CD8-positive, alpha-beta memory T cell (primary cell): ENCODE measurements around the gene DERL3. TPM values are rescaled to one million over a fixed set of nuclear protein-coding genes. Genes with fewer than 3 reads are reported as not detected.

ENCODE experiments used
- CTCF ChIA-PET: fragments of 350-600 bp; sonication (Branson Sonifier 250); formaldehyde crosslinking; loops from one replicate; lab custom pipeline; 2021; ENCODE audit warnings: antibody characterized with exemption; lab: Charles Lee
- POLR2A ChIA-PET: fragments of 350-600 bp; sonication (Branson Sonifier 250); formaldehyde crosslinking; loops from one replicate; lab custom pipeline; 2021; ENCODE audit warnings: antibody characterized with exemption; lab: Charles Lee
- DNase-seq, 5 donors: peaks; one replicate each; pipeline versions ENCODE4 v3.0.0 to v3.0.0-alpha.2; 2020 to 2022; ENCODE audit warnings: mixed read lengths in 1 of 5
- H3K27ac ChIP-seq: one replicate; pipeline ENCODE4 v1.7.0; 2013; ENCODE audit warnings: low read depth, mild to moderate bottlenecking, low read length, moderate library complexity
- H3K27me3 ChIP-seq: 2 replicates; pipeline ENCODE4 v1.7.0; 2013; ENCODE audit warnings: low read length, mild to moderate bottlenecking; ENCODE audit not compliant: insufficient read depth, poor library complexity, severe bottlenecking
- H3K36me3 ChIP-seq: 2 replicates; pipeline ENCODE4 v1.7.0; 2013; ENCODE audit warnings: mild to moderate bottlenecking, low read length, moderate library complexity; ENCODE audit not compliant: insufficient read depth
- H3K4me1 ChIP-seq: 2 replicates; pipeline ENCODE4 v1.7.0; 2013; ENCODE audit warnings: mild to moderate bottlenecking, low read length, moderate library complexity; ENCODE audit not compliant: insufficient read depth
- H3K4me3 ChIP-seq: 2 replicates; pipeline ENCODE4 v1.7.0; 2013; ENCODE audit warnings: mild to moderate bottlenecking, low read length
- H3K9me3 ChIP-seq: 2 replicates; pipeline ENCODE4 v1.7.0; 2013; ENCODE audit warnings: mild to moderate bottlenecking, low read length
- H3K27ac Mint-ChIP-seq, 8 donors: one replicate each; pipeline ENCODE4 v1.8.0; 2020 to 2021; ENCODE audit warnings: mixed read lengths in 8 of 8, mild to moderate bottlenecking in 6 of 8, inconsistent platforms in 3 of 8, moderate library complexity in 3 of 8
- H3K27me3 Mint-ChIP-seq, 2 donors: one replicate each; pipeline ENCODE4 v1.8.0; 2020 to 2021; ENCODE audit warnings: mixed read lengths in 2 of 2, mild to moderate bottlenecking in 1 of 2, moderate library complexity in 1 of 2
- H3K36me3 Mint-ChIP-seq, 3 donors: one replicate each; pipeline ENCODE4 v1.8.0; 2020 to 2021; ENCODE audit warnings: mixed read lengths in 3 of 3, inconsistent platforms in 1 of 3, mild to moderate bottlenecking in 1 of 3
- H3K4me1 Mint-ChIP-seq, 3 donors: one replicate each; pipeline ENCODE4 v1.8.0; 2020 to 2021; ENCODE audit warnings: mixed read lengths in 3 of 3, inconsistent platforms in 1 of 3, mild to moderate bottlenecking in 1 of 3
- H3K4me3 Mint-ChIP-seq, 7 donors: one replicate each; pipeline ENCODE4 v1.8.0; 2020 to 2021; ENCODE audit warnings: mixed read lengths in 7 of 7, mild to moderate bottlenecking in 6 of 7, moderate library complexity in 4 of 7, inconsistent platforms in 2 of 7
- H3K9me3 Mint-ChIP-seq, 5 donors: one replicate each; pipeline ENCODE4 v1.8.0; 2020 to 2022; ENCODE audit warnings: mixed read lengths in 5 of 5, mild to moderate bottlenecking in 3 of 5, moderate library complexity in 2 of 5, inconsistent platforms in 1 of 5
- polyA plus RNA-seq: library from polyadenylated mRNA; unstranded; fragments of 300-500 nt; fragmentation: Illumina TruSeq; gene quantifications from one replicate; pipeline ENCODE4 v1.2.3, GENCODE V29; 2021
- total RNA-seq, 2 experiments: library from RNA; stranded (reverse); gene quantifications; one replicate each; pipeline ENCODE4 v1.2.3, GENCODE V29; 2021

DERL3 gene
- total and polyA plus RNA-seq, 3 experiments from 2014 or later: 0.28 to 5.8 (median 5.4) TPM

DNA sequence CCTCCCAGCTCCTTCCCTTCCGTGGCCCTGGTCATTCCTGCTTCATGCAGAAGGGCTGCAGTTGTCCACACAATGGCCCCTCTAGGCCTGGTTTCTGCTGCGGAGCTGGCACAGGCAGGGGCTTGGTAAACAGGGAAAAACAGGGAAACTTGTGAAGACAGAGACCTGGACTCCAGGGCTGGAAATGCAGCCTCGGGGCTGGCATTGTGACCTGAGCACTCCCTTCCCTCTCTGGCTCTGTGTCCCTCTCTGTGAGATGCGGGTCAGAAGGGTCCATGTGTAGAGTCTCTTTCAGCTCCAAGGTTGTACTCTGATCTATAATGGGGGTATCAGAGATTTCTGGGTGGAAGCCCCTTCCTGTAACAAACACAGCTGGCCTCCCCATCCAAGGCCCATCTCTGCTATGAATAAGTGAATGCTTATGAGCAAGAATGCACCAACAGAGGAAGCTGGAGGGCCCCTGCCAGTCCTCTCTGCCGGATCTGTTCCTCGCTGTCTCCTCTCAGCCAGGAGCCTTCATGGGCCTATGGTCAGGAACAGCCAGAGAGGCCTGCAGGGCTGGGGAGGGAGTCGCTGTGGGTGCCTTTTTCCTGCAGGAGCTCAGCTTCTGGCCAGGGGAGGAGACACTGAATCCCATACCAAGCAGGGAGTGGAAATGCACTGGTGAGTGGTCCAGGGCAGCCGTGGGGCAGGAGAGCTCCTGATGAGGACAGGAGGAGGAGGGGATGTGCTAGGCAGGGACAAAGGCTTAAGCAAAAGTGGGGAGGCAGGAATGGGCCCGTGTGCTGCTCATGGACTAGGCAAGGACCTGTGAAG is 6.7 kb upstream of the DERL3 start:
- POLR2A ChIA-PET: no interaction called here
- DNase-seq: peak in 1 of 5 donors; percentile 39
- H3K4me1 ChIP-seq: no peaks in the 10 kb centered on the region

DNA sequence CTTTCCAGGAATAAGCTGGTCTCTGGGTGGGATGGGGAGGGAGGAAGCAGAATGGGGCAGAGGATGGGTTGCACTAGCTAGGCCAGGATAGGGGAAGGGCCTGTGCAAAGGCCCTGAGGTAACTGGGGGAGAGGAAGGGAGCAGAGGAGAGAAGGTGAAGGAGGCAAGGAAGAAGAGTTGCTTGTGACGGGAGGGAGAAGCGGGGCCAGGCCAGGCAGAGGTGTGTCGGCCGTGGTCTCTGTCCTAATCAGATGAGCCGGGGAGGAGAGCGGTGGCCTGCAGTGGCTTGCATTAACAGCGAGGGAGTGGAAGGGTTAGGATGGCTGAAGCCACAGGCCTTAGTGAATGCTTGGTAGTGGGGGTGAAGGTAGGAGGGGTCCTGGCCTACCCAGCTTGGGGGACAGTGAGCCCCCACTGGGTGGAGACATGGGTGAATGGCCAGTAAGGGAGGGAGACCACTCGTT is 6.0 kb upstream of the DERL3 start:
- Mint-ChIP-seq H3K9me3 (no peaks in the 10 kb centered on the region), H3K4me1 (peaks cover 1 to 9% (median 2%) of the 10 kb centered on the region in 3 donors), H3K27me3 (no peaks in the 10 kb centered on the region), H3K27ac (peak overlapping the region in 1 of 8 donors; percentile 81), H3K4me3 (no peak overlapping the region), H3K36me3 (no peaks in the 10 kb centered on the region)
- no peak overlapping the region for H3K27ac ChIP-seq
- H3K9me3 ChIP-seq: no peaks in the 10 kb centered on the region
- POLR2A ChIA-PET: interaction anchor here (1.0 kb wide), 1 partner anchor 13 kb away, joined by 4 read pairs; the partner anchor contains the start of gene SLC2A11
- peak in 1 of 5 donors; percentile 16 for DNase-seq
- no peaks in the 10 kb centered on the region for H3K36me3 ChIP-seq
- CTCF ChIA-PET: interaction anchor here (1.7 to 3.9 kb wide), 2 partner anchors 12 to 217 kb away, joined by 8 to 16 read pairs; partner anchors contain the start of gene SLC2A11
- peaks cover 2% of the 10 kb centered on the region for H3K4me1 ChIP-seq
- no peaks in the 10 kb centered on the region for H3K27me3 ChIP-seq
- H3K4me3 ChIP-seq: no peak overlapping the region

More for the DNA sequence above, 6.7 kb upstream of the DERL3 start:
- Histone ChIP-seq H3K27ac (no peak overlapping the region), H3K27me3 (no peaks in the 10 kb centered on the region), H3K4me3 (no peak overlapping the region), H3K36me3 (no peaks in the 10 kb centered on the region), H3K9me3 (no peaks in the 10 kb centered on the region)
- Mint-ChIP-seq H3K4me3 (no peak overlapping the region), H3K36me3 (no peaks in the 10 kb centered on the region), H3K4me1 (peaks cover 0 to 6% (median 0%) of the 10 kb centered on the region in 3 donors), H3K27me3 (no peaks in the 10 kb centered on the region), H3K9me3 (no peaks in the 10 kb centered on the region), H3K27ac (peak overlapping the region in 2 of 8 donors; percentile 23 to 46)
- CTCF ChIA-PET: interaction anchor here (1.6 to 3.9 kb wide), 3 partner anchors 12 to 218 kb away, joined by 8 to 16 read pairs (median 8); partner anchors contain the start of genes CHCHD10 and SLC2A11

DNA sequence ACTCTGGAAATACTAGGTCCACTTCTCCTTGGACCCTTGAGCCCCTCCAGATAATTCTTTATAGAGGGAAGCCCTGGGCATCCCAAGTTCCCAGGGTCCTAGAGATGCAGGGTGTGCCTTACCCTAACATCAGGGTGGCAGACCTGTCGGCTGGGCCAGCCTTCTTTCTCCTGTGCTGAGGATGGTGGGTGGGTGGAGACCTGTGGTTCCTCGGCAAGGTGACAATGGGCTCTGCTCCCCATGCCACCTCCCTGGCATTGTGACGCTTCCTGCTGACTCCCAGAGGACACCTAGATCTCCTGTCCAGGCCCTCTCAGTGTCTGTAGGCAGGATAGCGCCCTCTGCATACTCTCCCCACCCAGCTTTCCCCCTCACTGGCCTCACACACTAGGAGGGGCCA is 3.8 kb upstream of the DERL3 start:
- Histone ChIP-seq H3K9me3 (no peaks in the 10 kb centered on the region), H3K4me1 (peaks cover 11% of the 10 kb centered on the region), H3K27me3 (no peaks in the 10 kb centered on the region), H3K4me3 (no peak overlapping the region), H3K36me3 (no peaks in the 10 kb centered on the region), H3K27ac (no peak overlapping the region)
- ChIA-PET POLR2A (interaction anchor here (0.6 kb wide), 2 partner anchors 31 to 1064 kb away, joined by 3 to 6 read pairs; no protein-coding TSS in a partner anchor), CTCF (interaction anchor here (0.7 kb wide), 1 partner anchor 117 kb away, joined by 3 read pairs; no protein-coding TSS in a partner anchor)
- H3K4me3 Mint-ChIP-seq: no peak overlapping the region
- H3K4me1 Mint-ChIP-seq: peaks cover 17 to 22% (median 19%) of the 10 kb centered on the region in 3 donors
- H3K9me3 Mint-ChIP-seq: no peaks in the 10 kb centered on the region
- DNase-seq: no peak
- no peak overlapping the region for H3K27ac Mint-ChIP-seq
- peaks cover 0 to 2% of the 10 kb centered on the region in 2 donors for H3K27me3 Mint-ChIP-seq
- H3K36me3 Mint-ChIP-seq: peaks cover 0 to 2% (median 0%) of the 10 kb centered on the region in 3 donors

DNA sequence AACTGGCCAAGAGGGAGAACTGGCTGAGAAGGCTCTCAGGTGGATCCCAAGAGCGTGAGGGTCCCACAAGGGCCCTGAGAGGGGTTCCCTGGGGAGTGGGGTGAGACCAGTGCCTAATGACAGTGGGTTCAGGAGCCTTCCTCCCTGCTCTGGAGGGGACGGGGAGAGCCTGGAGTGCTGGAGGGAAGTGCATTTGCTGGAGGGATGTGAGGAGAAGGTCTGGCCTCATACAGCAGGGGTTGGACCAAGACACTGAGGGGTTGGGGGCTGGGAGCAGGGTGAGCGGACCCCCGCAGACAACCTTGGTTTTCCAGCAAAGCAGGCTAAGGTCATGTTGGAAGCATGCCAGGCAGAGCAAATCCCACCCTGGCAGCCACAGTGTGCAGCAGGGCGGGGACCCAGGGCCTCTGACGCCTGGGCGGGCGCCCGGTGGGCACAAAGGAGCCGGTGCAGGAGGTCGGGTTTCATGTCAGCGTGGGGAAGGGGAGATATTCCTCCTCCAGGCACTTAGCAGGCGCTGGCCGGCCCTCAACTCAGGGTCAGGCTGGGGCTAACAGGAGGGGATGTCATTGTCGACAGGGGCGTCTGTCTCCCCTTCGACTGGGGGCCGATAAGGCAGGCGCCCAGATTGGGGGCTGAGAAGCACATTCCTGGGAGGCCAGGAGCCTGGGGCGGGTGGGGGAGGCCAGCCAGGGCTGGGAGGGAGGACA is 3.1 kb upstream of the DERL3 start:
- Mint-ChIP-seq H3K4me1 (peaks cover 17 to 26% (median 19%) of the 10 kb centered on the region in 3 donors), H3K27ac (no peak overlapping the region), H3K4me3 (peak overlapping the region in 1 of 7 donors; percentile 63), H3K36me3 (peaks cover 0 to 2% (median 0%) of the 10 kb centered on the region in 3 donors), H3K27me3 (peaks cover 0 to 2% of the 10 kb centered on the region in 2 donors), H3K9me3 (no peaks in the 10 kb centered on the region)
- H3K36me3 ChIP-seq: no peaks in the 10 kb centered on the region
- H3K27me3 ChIP-seq: no peaks in the 10 kb centered on the region
- CTCF ChIA-PET: no interaction called here
- no peak overlapping the region for H3K4me3 ChIP-seq
- H3K4me1 ChIP-seq: peaks cover 11% of the 10 kb centered on the region
- POLR2A ChIA-PET: no interaction called here
- H3K9me3 ChIP-seq: no peaks in the 10 kb centered on the region
- no peak for DNase-seq
- H3K27ac ChIP-seq: no peak overlapping the region

DNA sequence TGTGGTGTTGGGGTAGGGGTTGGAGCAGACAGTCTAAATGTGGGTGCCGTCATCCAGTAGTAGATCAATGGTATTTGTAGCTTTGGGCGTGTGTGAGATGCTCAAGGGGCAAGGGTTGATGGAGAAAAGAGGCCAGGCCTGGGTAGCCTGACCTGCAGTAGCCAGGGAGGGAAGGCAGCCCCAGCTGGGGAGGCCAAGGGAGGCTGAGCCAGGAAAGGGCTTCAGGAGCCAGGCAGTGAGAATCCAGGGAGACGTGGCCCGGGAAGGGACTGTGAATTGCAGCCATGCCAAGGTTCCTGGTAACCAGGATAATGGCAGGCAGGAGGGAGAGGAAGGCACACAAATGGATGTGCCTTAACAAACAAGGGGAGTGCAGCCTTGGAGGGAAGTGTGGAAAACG is 2.5 kb upstream of the DERL3 start:
- Mint-ChIP-seq H3K9me3 (no peaks in the 10 kb centered on the region), H3K27me3 (peaks cover 0 to 2% of the 10 kb centered on the region in 2 donors), H3K36me3 (peaks cover 0 to 2% (median 0%) of the 10 kb centered on the region in 3 donors), H3K4me3 (peak overlapping the region in 2 of 7 donors; percentile 5 to 47), H3K27ac (peak overlapping the region in 2 of 8 donors; percentile 18 to 68), H3K4me1 (peaks cover 19 to 29% (median 19%) of the 10 kb centered on the region in 3 donors)
- Histone ChIP-seq H3K27ac (no peak overlapping the region), H3K27me3 (no peaks in the 10 kb centered on the region), H3K4me3 (no peak overlapping the region), H3K4me1 (peaks cover 11% of the 10 kb centered on the region), H3K36me3 (no peaks in the 10 kb centered on the region), H3K9me3 (no peaks in the 10 kb centered on the region)
- ChIA-PET POLR2A (no interaction called here), CTCF (no interaction called here)
- no peak for DNase-seq

DNA sequence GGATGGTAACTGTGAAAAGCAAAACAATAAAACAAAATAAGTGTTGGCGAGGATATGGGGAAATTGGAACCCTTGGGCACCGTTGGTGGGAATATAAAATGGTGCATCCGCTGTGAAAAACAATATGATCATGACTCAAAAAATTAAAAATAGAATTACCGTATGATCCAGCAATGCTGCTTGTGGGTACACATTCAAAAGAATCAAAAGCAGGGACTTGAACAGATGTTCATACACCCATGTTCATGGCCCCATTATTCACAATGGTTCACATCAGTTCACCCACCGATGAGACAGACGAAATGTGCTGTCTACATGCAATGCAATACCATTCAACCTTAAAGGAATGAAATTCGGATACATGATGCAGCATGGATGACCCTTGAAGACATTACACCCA is 1.2 kb upstream of the DERL3 start:
- H3K27ac ChIP-seq: no peak overlapping the region
- POLR2A ChIA-PET: no interaction called here
- Mint-ChIP-seq H3K4me1 (peaks cover 19 to 29% (median 19%) of the 10 kb centered on the region in 3 donors), H3K27ac (peak overlapping the region in 4 of 8 donors; percentile 17 to 68 (median 64)), H3K4me3 (peak overlapping the region in 5 of 7 donors; percentile 34 to 93 (median 91)), H3K9me3 (no peaks in the 10 kb centered on the region), H3K27me3 (peaks cover 0 to 2% of the 10 kb centered on the region in 2 donors), H3K36me3 (peaks cover 0 to 10% (median 0%) of the 10 kb centered on the region in 3 donors)
- no peak for DNase-seq
- H3K4me1 ChIP-seq: peaks cover 11% of the 10 kb centered on the region
- no peaks in the 10 kb centered on the region for H3K36me3 ChIP-seq
- H3K27me3 ChIP-seq: no peaks in the 10 kb centered on the region
- CTCF ChIA-PET: interaction anchor here (1.3 kb wide), 1 partner anchor 9 kb away, joined by 4 read pairs; no protein-coding TSS in a partner anchor
- H3K9me3 ChIP-seq: no peaks in the 10 kb centered on the region
- H3K4me3 ChIP-seq: no peak overlapping the region

DNA sequence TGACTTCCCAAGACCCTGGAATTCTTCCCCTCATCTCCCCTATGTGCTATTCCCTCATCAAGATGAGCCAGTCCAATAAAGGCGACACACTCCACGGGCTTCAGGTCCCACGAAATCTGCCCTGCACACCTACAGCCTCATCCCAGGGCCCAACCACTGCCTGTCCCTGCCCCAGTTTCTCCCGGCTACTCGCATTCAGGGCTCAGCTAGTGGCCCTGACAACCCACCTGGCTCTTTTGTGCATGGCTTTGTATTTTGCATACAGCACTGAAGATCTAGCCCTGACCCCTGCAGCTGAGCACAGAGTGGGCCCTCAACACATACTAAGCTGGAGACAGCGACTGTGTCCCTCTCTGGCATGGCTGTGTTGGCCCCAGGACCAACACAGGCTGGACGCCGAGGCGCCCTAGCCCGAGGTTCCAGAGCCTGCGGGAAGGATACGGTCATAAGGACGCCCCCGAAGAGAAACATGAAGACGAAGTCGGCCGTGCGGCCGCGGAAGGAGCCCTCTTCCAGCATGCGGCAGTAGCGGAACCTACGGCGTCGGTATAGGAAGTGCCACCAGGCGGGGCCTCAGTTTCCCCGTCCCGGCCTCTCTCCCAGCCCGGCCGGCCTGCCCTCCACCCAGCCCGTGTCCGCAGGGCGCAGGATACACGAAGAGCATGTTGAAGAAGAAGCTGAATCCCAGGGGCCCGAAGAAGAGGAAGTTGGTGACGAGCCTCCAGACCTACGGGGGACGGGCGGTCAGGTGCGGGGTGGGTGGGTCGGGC is 710 bp downstream of the DERL3 start:
- Histone ChIP-seq H3K4me3 (peak overlapping the region; percentile 56), H3K27ac (no peak overlapping the region), H3K36me3 (no peaks in the 10 kb centered on the region), H3K9me3 (no peaks in the 10 kb centered on the region), H3K27me3 (no peaks in the 10 kb centered on the region), H3K4me1 (peaks cover 11% of the 10 kb centered on the region)
- H3K4me3 Mint-ChIP-seq: peak overlapping the region; percentile 76 to 93 (median 91)
- ChIA-PET POLR2A (interaction anchor here (0.6 to 1.5 kb wide), 2 partner anchors 19 to 56 kb away, joined by 3 to 7 read pairs; partner anchors contain the start of genes MIF and SLC2A11), CTCF (interaction anchor here (3.0 kb wide), 1 partner anchor 11 kb away, joined by 14 read pairs; no protein-coding TSS in a partner anchor)
- H3K27me3 Mint-ChIP-seq: peaks cover 0 to 2% of the 10 kb centered on the region in 2 donors
- peaks cover 19 to 29% (median 19%) of the 10 kb centered on the region in 3 donors for H3K4me1 Mint-ChIP-seq
- peaks cover 0 to 23% (median 0%) of the 10 kb centered on the region in 3 donors for H3K36me3 Mint-ChIP-seq
- H3K9me3 Mint-ChIP-seq: no peaks in the 10 kb centered on the region
- no peak for DNase-seq
- H3K27ac Mint-ChIP-seq: peak overlapping the region; percentile 56 to 98 (median 89)
